Activated T-cell treated with anti-CD3 and anti-CD28 coated beads for 48 hours (primary cell): ENCODE measurements around the gene GLIPR2.

Source experiments
- DNase-seq: peaks from one replicate; pipeline ENCODE4 v3.0.0-alpha.2; 2020; ENCODE audit warnings: low read depth

The GLIPR2 gene

GRCh38 chr9:36194326-36195000, 57.9 kb downstream of the GLIPR2 start:
- DNase-seq: no peak

- no peak for DNase-seq
Observed at GRCh38 chr9:36204906-36205547, 68.5 kb downstream of the GLIPR2 start.

GRCh38 chr9:36207016-36207415, 70.5 kb downstream of the GLIPR2 start:
- no peak for DNase-seq

- no peak for DNase-seq
Observed at GRCh38 chr9:36207546-36208012, 71.0 kb downstream of the GLIPR2 start.

- no peak for DNase-seq
Observed at GRCh38 chr9:36208521-36209253, 72.2 kb downstream of the GLIPR2 start.

- no peak for DNase-seq
Observed at GRCh38 chr9:36210722-36211121, 74.2 kb downstream of the GLIPR2 start.

GRCh38 chr9:36211510-36211909, 75.0 kb downstream of the GLIPR2 start:
- DNase-seq: no peak

GRCh38 chr9:36213387-36213786, 76.9 kb downstream of the GLIPR2 start:
- DNase-seq: no peak
